SK-N-SH (cell line): Measurements from ENCODE around the gene MOCS3.

ENCODE experiments used
- EP300 ChIP-seq, 2 experiments: IDR thresholded peaks; 2 replicates each; pipeline versions ENCODE4 v1.4.0 to v1.6.1; 2012; ENCODE audit warnings: borderline replicate concordance in 1 of 2, low read depth in 1 of 2, low read length in 1 of 2
- FOXJ3 ChIP-seq: sonication (generic); formaldehyde crosslinking; IDR thresholded peaks from 2 replicates; pipeline ENCODE4 v1.5.1; 2020; ENCODE audit warnings: mild to moderate bottlenecking, missing genetic modification reagents
- JUND ChIP-seq: IDR thresholded peaks from 2 replicates; pipeline ENCODE4 v1.4.0; 2012
- POLR2AphosphoS5 ChIP-seq: IDR thresholded peaks from 2 replicates; pipeline ENCODE4 v1.6.1; 2012; ENCODE audit warnings: low read depth, low read length
- RCOR1 ChIP-seq: fragments of 150-350 bp; IDR thresholded peaks from 2 replicates; pipeline ENCODE4 v1.6.1; 2017; ENCODE audit warnings: antibody characterized with exemption, low read length
- RXRA ChIP-seq: IDR thresholded peaks from 2 replicates; pipeline ENCODE4 v1.4.0; 2012; ENCODE audit warnings: low read depth, mild to moderate bottlenecking, borderline replicate concordance
- YY1 ChIP-seq: IDR thresholded peaks from 2 replicates; pipeline ENCODE4 v1.4.0; 2012; ENCODE audit warnings: low read depth, mild to moderate bottlenecking
- TF ChIP-seq, protein P1 (sequence below): IDR thresholded peaks from 2 replicates; pipeline ENCODE4 v1.4.0; 2012; ENCODE audit warnings: low read depth
- TF ChIP-seq, protein P2 (sequence below): fragments of 200-600 bp; sonication (generic); IDR thresholded peaks from 2 replicates; pipeline ENCODE4 v1.6.1; 2017; ENCODE audit warnings: antibody characterized with exemption, mild to moderate bottlenecking, moderate library complexity
- TF ChIP-seq, protein P3 (sequence below): IDR thresholded peaks from 2 replicates; pipeline ENCODE4 v1.6.1; 2012; ENCODE audit warnings: mild to moderate bottlenecking, low read depth, low read length, moderate library complexity
- TF ChIP-seq, protein P4 (sequence below): fragments of 150-350 bp; IDR thresholded peaks from 2 replicates; pipeline ENCODE4 v1.6.1; 2017; ENCODE audit warnings: antibody characterized with exemption, low read length, low read depth, borderline replicate concordance

DNA sequence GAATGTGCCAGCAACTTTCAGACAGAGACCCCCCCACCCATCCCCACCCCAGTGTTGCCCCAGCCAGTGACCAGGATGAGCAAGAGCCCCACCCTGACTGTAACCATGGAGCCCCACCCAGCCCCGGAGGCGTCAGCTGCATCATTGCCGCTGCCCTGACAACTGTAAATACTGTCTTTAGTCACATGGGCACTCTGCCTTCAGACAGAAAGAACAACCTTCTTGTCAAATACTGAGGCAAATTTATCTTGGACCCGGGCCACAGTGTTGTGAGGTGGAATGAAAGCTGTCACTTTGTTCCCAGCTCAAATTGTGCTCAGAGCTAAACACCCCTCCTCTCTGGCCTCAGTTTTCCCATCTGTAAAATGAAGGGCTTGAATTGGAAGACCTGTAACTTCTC is 23.7 kb downstream of the MOCS3 start:
- TF ChIP-seq RCOR1, result no peak
- TF ChIP-seq, protein P1, sequence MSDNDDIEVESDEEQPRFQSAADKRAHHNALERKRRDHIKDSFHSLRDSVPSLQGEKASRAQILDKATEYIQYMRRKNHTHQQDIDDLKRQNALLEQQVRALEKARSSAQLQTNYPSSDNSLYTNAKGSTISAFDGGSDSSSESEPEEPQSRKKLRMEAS, result no peak
- TF ChIP-seq, protein P2, sequence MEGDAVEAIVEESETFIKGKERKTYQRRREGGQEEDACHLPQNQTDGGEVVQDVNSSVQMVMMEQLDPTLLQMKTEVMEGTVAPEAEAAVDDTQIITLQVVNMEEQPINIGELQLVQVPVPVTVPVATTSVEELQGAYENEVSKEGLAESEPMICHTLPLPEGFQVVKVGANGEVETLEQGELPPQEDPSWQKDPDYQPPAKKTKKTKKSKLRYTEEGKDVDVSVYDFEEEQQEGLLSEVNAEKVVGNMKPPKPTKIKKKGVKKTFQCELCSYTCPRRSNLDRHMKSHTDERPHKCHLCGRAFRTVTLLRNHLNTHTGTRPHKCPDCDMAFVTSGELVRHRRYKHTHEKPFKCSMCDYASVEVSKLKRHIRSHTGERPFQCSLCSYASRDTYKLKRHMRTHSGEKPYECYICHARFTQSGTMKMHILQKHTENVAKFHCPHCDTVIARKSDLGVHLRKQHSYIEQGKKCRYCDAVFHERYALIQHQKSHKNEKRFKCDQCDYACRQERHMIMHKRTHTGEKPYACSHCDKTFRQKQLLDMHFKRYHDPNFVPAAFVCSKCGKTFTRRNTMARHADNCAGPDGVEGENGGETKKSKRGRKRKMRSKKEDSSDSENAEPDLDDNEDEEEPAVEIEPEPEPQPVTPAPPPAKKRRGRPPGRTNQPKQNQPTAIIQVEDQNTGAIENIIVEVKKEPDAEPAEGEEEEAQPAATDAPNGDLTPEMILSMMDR, result no peak
- TF ChIP-seq JUND, result no peak
- no peak for TF ChIP-seq POLR2AphosphoS5
- TF ChIP-seq, protein P3, sequence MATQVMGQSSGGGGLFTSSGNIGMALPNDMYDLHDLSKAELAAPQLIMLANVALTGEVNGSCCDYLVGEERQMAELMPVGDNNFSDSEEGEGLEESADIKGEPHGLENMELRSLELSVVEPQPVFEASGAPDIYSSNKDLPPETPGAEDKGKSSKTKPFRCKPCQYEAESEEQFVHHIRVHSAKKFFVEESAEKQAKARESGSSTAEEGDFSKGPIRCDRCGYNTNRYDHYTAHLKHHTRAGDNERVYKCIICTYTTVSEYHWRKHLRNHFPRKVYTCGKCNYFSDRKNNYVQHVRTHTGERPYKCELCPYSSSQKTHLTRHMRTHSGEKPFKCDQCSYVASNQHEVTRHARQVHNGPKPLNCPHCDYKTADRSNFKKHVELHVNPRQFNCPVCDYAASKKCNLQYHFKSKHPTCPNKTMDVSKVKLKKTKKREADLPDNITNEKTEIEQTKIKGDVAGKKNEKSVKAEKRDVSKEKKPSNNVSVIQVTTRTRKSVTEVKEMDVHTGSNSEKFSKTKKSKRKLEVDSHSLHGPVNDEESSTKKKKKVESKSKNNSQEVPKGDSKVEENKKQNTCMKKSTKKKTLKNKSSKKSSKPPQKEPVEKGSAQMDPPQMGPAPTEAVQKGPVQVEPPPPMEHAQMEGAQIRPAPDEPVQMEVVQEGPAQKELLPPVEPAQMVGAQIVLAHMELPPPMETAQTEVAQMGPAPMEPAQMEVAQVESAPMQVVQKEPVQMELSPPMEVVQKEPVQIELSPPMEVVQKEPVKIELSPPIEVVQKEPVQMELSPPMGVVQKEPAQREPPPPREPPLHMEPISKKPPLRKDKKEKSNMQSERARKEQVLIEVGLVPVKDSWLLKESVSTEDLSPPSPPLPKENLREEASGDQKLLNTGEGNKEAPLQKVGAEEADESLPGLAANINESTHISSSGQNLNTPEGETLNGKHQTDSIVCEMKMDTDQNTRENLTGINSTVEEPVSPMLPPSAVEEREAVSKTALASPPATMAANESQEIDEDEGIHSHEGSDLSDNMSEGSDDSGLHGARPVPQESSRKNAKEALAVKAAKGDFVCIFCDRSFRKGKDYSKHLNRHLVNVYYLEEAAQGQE, result no peak
- no peak for TF ChIP-seq YY1
- TF ChIP-seq, protein P4, sequence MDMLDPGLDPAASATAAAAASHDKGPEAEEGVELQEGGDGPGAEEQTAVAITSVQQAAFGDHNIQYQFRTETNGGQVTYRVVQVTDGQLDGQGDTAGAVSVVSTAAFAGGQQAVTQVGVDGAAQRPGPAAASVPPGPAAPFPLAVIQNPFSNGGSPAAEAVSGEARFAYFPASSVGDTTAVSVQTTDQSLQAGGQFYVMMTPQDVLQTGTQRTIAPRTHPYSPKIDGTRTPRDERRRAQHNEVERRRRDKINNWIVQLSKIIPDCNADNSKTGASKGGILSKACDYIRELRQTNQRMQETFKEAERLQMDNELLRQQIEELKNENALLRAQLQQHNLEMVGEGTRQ, result no peak
- no peak for TF ChIP-seq EP300 (IDR thresholded peaks at IDR 0.05; ENCODE audit: borderline replicate concordance in 1 of 2, low read depth in 1 of 2, low read length in 1 of 2)
- TF ChIP-seq FOXJ3 (CRISPR knock-in tag), result no peak
- TF ChIP-seq RXRA, result no peak
